Measurements from ENCODE around the gene PLCG2.
"Not testable (repeated sequence)": the region's sequence is repeated elsewhere in the genome, so short reads cannot be mapped to it uniquely, and the experiment has no call there.

Gene PLCG2

GRCh38 chr16:81920498-81920897, 141.4 kb downstream of the PLCG2 start:
- no peak for ATAC-seq

- ATAC-seq, result no peak
These were observed 142.2 kb downstream of the PLCG2 start for GRCh38 chr16:81921085-81921814.

GRCh38 chr16:81921843-81922584, 142.9 kb downstream of the PLCG2 start:
- ATAC-seq, result no peak

GRCh38 chr16:81923296-81923695, 144.2 kb downstream of the PLCG2 start:
- ATAC-seq, result no peak

- no peak for ATAC-seq
These were observed 145.9 kb downstream of the PLCG2 start for GRCh38 chr16:81925016-81925415.

GRCh38 chr16:81926036-81926435, 146.9 kb downstream of the PLCG2 start:
- no peak for ATAC-seq

- no peak for ATAC-seq
These were observed 148.6 kb downstream of the PLCG2 start for GRCh38 chr16:81927561-81928185.

- no peak for ATAC-seq
These were observed 149.3 kb downstream of the PLCG2 start for GRCh38 chr16:81928271-81928918.

- no peak for ATAC-seq
These were observed 149.9 kb downstream of the PLCG2 start for GRCh38 chr16:81928975-81929374.

- no peak for ATAC-seq
These were observed 150.8 kb downstream of the PLCG2 start for GRCh38 chr16:81929841-81930240.

- no peak for ATAC-seq
These were observed 152.8 kb downstream of the PLCG2 start for GRCh38 chr16:81931927-81932326.

- ATAC-seq, result no peak
These were observed 153.6 kb downstream of the PLCG2 start for GRCh38 chr16:81932668-81933067.

- no peak for ATAC-seq
These were observed 154.3 kb downstream of the PLCG2 start for GRCh38 chr16:81933361-81933760.

- ATAC-seq, result not testable (repeated sequence)
These were observed 155.6 kb downstream of the PLCG2 start for GRCh38 chr16:81934711-81935110.

GRCh38 chr16:81936209-81937000, 157.3 kb downstream of the PLCG2 start:
- no peak for ATAC-seq

- no peak for ATAC-seq
These were observed 158.4 kb downstream of the PLCG2 start for GRCh38 chr16:81937305-81938038.

- ATAC-seq, result no peak
These were observed 159.5 kb downstream of the PLCG2 start for GRCh38 chr16:81938326-81939163.

- ATAC-seq, result no peak
These were observed 160.3 kb downstream of the PLCG2 start for GRCh38 chr16:81939164-81940056.

GRCh38 chr16:81940781-81941560, 161.9 kb downstream of the PLCG2 start:
- ATAC-seq, result no peak
